Neural progenitor cell (in vitro differentiated cells): ENCODE data around the gene KCNE5. TPM values are rescaled to one million over a fixed set of nuclear protein-coding genes. Genes with fewer than 3 reads are reported as not detected.
"Not testable (repeated sequence)": the region's sequence is repeated elsewhere in the genome, so short reads cannot be mapped to it uniquely, and the experiment has no call there.

Source experiments
- DNase-seq: peaks from one replicate; pipeline ENCODE4 v3.0.0-alpha.2; 2016; ENCODE audit warnings: low spot score
- H2AFZ ChIP-seq: fragments of 200-600 bp; sonication (generic); replicated peaks from 2 replicates; pipeline ENCODE4 v1.6.1; 2016; ENCODE audit warnings: antibody characterized with exemption
- H3F3A ChIP-seq: fragments of 200-600 bp; sonication (generic); 2 replicates; pipeline ENCODE4 v1.6.1; 2016; ENCODE audit warnings: antibody characterized with exemption, low read depth
- H3K27ac ChIP-seq: fragments of 200-600 bp; sonication (generic); 2 replicates; pipeline ENCODE4 v1.5.1; 2016; ENCODE audit warnings: mild to moderate bottlenecking
- H3K27me3 ChIP-seq: fragments of 200-600 bp; sonication (generic); 2 replicates; pipeline ENCODE4 v1.6.1; 2016; ENCODE audit warnings: mild to moderate bottlenecking, moderate library complexity
- H3K36me3 ChIP-seq: fragments of 200-600 bp; sonication (generic); 2 replicates; pipeline ENCODE4 v1.5.1; 2016
- H3K4me1 ChIP-seq: fragments of 200-600 bp; sonication (generic); 2 replicates; pipeline ENCODE4 v1.6.1; 2016; ENCODE audit warnings: mixed run types
- H3K4me2 ChIP-seq: fragments of 200-600 bp; sonication (generic); 2 replicates; pipeline ENCODE4 v1.6.1; 2016
- H3K4me3 ChIP-seq: fragments of 200-600 bp; sonication (generic); 2 replicates; pipeline ENCODE4 v1.5.1; 2016
- H3K79me2 ChIP-seq: fragments of 200-600 bp; sonication (generic); 2 replicates; pipeline ENCODE4 v1.6.1; 2016; ENCODE audit warnings: low read depth
- H3K9ac ChIP-seq: fragments of 200-600 bp; sonication (generic); 2 replicates; pipeline ENCODE4 v1.6.1; 2016
- H3K9me3 ChIP-seq: fragments of 200-600 bp; sonication (generic); 2 replicates; pipeline ENCODE4 v1.5.1; 2016; ENCODE audit warnings: low read depth
- H4K20me1 ChIP-seq: fragments of 200-600 bp; sonication (generic); 2 replicates; pipeline ENCODE4 v1.6.1; 2016; ENCODE audit warnings: low read depth
- H3K27ac Mint-ChIP-seq: 3 replicates; pipeline ENCODE4 v1.8.0; 2021; ENCODE audit warnings: mixed read lengths
- H3K27me3 Mint-ChIP-seq: 2 replicates; pipeline ENCODE4 v1.8.0; 2022; ENCODE audit warnings: low read depth, mild to moderate bottlenecking, inconsistent platforms, moderate library complexity, mixed read lengths; ENCODE audit not compliant: insufficient read depth
- H3K36me3 Mint-ChIP-seq: 3 replicates; pipeline ENCODE4 v1.8.0; 2021; ENCODE audit warnings: mixed read lengths
- H3K4me1 Mint-ChIP-seq: 3 replicates; pipeline ENCODE4 v1.8.0; 2021; ENCODE audit warnings: mixed read lengths
- H3K4me3 Mint-ChIP-seq: 3 replicates; pipeline ENCODE4 v1.8.0; 2021; ENCODE audit warnings: mild to moderate bottlenecking, moderate library complexity, mixed read lengths
- H3K9me3 Mint-ChIP-seq: 3 replicates; pipeline ENCODE4 v1.8.0; 2020; ENCODE audit warnings: mixed read lengths
- CTCF ChIP-seq: fragments of 200-600 bp; sonication (generic); IDR thresholded peaks from 2 replicates; pipeline ENCODE4 v1.5.1; 2017; ENCODE audit warnings: antibody characterized with exemption, mild to moderate bottlenecking
- EZH2 ChIP-seq: fragments of 200-600 bp; sonication (generic); IDR thresholded peaks from 2 replicates; pipeline ENCODE4 v1.6.1; 2017; ENCODE audit warnings: antibody characterized with exemption, mild to moderate bottlenecking, moderate library complexity
- EZH2phosphoT487 ChIP-seq: fragments of 200-600 bp; sonication (generic); IDR thresholded peaks from 2 replicates; pipeline ENCODE4 v1.6.1; 2017; ENCODE audit warnings: antibody characterized with exemption
- total RNA-seq: library from RNA; depleted of rRNA; stranded (reverse); fragments of >200 nt; gene quantifications from 2 replicates; pipeline ENCODE4 v1.2.3, GENCODE V29; 2015; ENCODE audit warnings: low replicate concordance

The KCNE5 gene
- total RNA-seq, 1 donor from 2014 or later, result 1.3 TPM

- H3F3A ChIP-seq, result no peaks in the 10 kb centered on the region
- no peaks in the 10 kb centered on the region for H3K36me3 ChIP-seq
- H3K4me3 Mint-ChIP-seq, result no peak overlapping the region
- H3K79me2 ChIP-seq, result no peaks in the 10 kb centered on the region
- H3K4me1 Mint-ChIP-seq, result no peaks in the 10 kb centered on the region
- H4K20me1 ChIP-seq, result no peaks in the 10 kb centered on the region
- no peaks in the 10 kb centered on the region for H3K27me3 ChIP-seq
- H3K27me3 Mint-ChIP-seq, result no peaks in the 10 kb centered on the region
- H3K27ac Mint-ChIP-seq, result no peak overlapping the region
- H3K36me3 Mint-ChIP-seq, result peaks cover 33% of the 10 kb centered on the region
- H3K4me1 ChIP-seq, result no peaks in the 10 kb centered on the region
- no peak for DNase-seq
- H3K27ac ChIP-seq, result no peak overlapping the region
- no peak overlapping the region for H2AFZ ChIP-seq
- H3K9me3 Mint-ChIP-seq, result peaks cover 15% of the 10 kb centered on the region
- H3K4me2 ChIP-seq, result no peak overlapping the region
- H3K9ac ChIP-seq, result no peak overlapping the region
- TF ChIP-seq EZH2 (no peak), EZH2phosphoT487 (no peak), CTCF (no peak)
- H3K4me3 ChIP-seq, result no peak overlapping the region
- no peaks in the 10 kb centered on the region for H3K9me3 ChIP-seq
Observed at GRCh38 chrX:109643687-109644086, 18.7 kb upstream of the KCNE5 start.

DNA sequence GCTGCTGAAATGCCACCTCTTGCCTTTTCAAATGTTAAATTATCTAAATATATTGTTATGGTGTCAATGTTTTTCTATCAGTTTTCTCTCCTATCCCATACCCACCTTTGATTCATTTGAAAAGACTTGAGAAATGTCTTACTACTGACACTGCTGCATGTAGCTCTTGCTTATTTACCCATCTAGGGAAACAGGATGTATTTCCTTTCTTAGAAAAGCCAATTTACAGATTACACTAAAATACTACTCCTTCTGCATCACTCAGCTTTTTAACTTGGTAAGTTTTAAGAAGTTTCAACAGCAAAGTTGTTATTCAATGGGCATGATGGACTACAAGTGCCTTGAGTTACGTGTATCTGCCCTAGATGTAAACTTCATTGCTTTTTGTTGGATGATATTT, 13.2 kb upstream of the KCNE5 start:
- no peak overlapping the region for H3K27ac Mint-ChIP-seq
- H3K9me3 Mint-ChIP-seq, result peaks cover 2% of the 10 kb centered on the region
- H3K9ac ChIP-seq, result no peak overlapping the region
- no peak overlapping the region for H3K4me3 ChIP-seq
- H3K4me2 ChIP-seq, result no peak overlapping the region
- no peak for TF ChIP-seq CTCF
- no peak for TF ChIP-seq EZH2
- no peak for TF ChIP-seq EZH2phosphoT487
- no peak overlapping the region for H3K27ac ChIP-seq
- H3K4me1 Mint-ChIP-seq, result peaks cover 6% of the 10 kb centered on the region
- no peak for DNase-seq
- no peak overlapping the region for H3K4me3 Mint-ChIP-seq
- no peaks in the 10 kb centered on the region for H3K4me1 ChIP-seq
- no peaks in the 10 kb centered on the region for H3F3A ChIP-seq
- H3K27me3 Mint-ChIP-seq, result peaks cover 4% of the 10 kb centered on the region
- H3K36me3 ChIP-seq, result no peaks in the 10 kb centered on the region
- peaks cover 22% of the 10 kb centered on the region for H3K36me3 Mint-ChIP-seq
- H4K20me1 ChIP-seq, result no peaks in the 10 kb centered on the region
- no peak overlapping the region for H2AFZ ChIP-seq
- no peaks in the 10 kb centered on the region for H3K9me3 ChIP-seq
- no peaks in the 10 kb centered on the region for H3K79me2 ChIP-seq
- no peaks in the 10 kb centered on the region for H3K27me3 ChIP-seq

GRCh38 chrX:109637477-109637876, 12.5 kb upstream of the KCNE5 start:
- H3K4me1 ChIP-seq, H3K27ac ChIP-seq, H2AFZ ChIP-seq, H3K4me3 Mint-ChIP-seq, H3K27me3 Mint-ChIP-seq, H3K9ac ChIP-seq, H3K9me3 ChIP-seq, H3K4me1 Mint-ChIP-seq, H3K27me3 ChIP-seq, H4K20me1 ChIP-seq, H3F3A ChIP-seq, H3K4me2 ChIP-seq, H3K79me2 ChIP-seq, H3K27ac Mint-ChIP-seq, H3K4me3 ChIP-seq, DNase-seq, H3K36me3 ChIP-seq, H3K9me3 Mint-ChIP-seq: not testable (repeated sequence)
- H3K36me3 Mint-ChIP-seq, result peaks cover 22% of the 10 kb centered on the region

DNA sequence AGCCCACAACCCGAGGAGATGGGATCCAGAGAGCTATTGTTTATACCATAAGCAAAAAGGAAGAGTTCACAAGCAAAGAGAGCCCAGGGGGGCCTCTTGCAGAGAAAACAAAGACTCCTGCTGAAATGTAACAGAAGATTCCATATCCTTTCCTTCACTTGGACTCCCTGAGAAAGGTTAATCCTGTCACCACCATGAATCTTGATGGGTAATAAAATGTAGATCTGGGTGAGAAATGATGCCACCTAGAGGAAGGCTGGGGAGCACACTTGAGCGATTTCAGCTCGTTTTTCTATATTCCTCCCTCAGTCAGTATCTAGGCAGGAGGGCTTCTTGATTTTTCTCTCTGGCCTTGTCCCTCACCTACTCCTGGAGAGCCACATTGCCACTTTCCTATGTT, 10.2 kb upstream of the KCNE5 start:
- H3K36me3 ChIP-seq, result no peaks in the 10 kb centered on the region
- no peak overlapping the region for H3K4me3 Mint-ChIP-seq
- no peaks in the 10 kb centered on the region for H3F3A ChIP-seq
- peaks cover 14% of the 10 kb centered on the region for H3K36me3 Mint-ChIP-seq
- peak; percentile 62 for TF ChIP-seq CTCF
- TF ChIP-seq EZH2, result no peak
- DNase-seq, result peak; percentile 34
- H3K27me3 ChIP-seq, result no peaks in the 10 kb centered on the region
- no peaks in the 10 kb centered on the region for H4K20me1 ChIP-seq
- H3K79me2 ChIP-seq, result no peaks in the 10 kb centered on the region
- no peak overlapping the region for H3K4me3 ChIP-seq
- H3K4me1 Mint-ChIP-seq, result peaks cover 6% of the 10 kb centered on the region
- no peaks in the 10 kb centered on the region for H3K9me3 ChIP-seq
- H2AFZ ChIP-seq, result no peak overlapping the region
- no peak overlapping the region for H3K4me2 ChIP-seq
- peaks cover 4% of the 10 kb centered on the region for H3K27me3 Mint-ChIP-seq
- peaks cover 2% of the 10 kb centered on the region for H3K9me3 Mint-ChIP-seq
- no peak overlapping the region for H3K27ac Mint-ChIP-seq
- H3K27ac ChIP-seq, result no peak overlapping the region
- no peaks in the 10 kb centered on the region for H3K4me1 ChIP-seq
- H3K9ac ChIP-seq, result no peak overlapping the region
